AG09319 (cell line): ENCODE data around the gene CDH23.
A peak's percentile ranks its signal among the peaks of the same experiment; 100 is the strongest.

ENCODE experiments used
- DNase-seq: peaks from one replicate; pipeline ENCODE4 v3.0.0-alpha.2; 2010; ENCODE audit warnings: low read depth; ENCODE audit errors: extremely low read depth
- CTCF ChIP-seq: IDR thresholded peaks from 2 replicates; pipeline ENCODE4 v1.5.1; 2011; ENCODE audit warnings: low read depth, mild to moderate bottlenecking, inconsistent platforms, low read length, moderate library complexity

The CDH23 gene

GRCh38 chr10:71860243-71861029 lies 463.7 kb downstream of the CDH23 start:
- DNase-seq = peak; percentile 99
- no peak for TF ChIP-seq CTCF

GRCh38 chr10:71863203-71863602 lies 466.5 kb downstream of the CDH23 start:
- no peak for DNase-seq
- TF ChIP-seq CTCF = no peak

- TF ChIP-seq CTCF = no peak
- no peak for DNase-seq
These were observed 468.2 kb downstream of the CDH23 start for GRCh38 chr10:71864911-71865361.
